MM.1S (cell line): Measurements from ENCODE around the gene ENTPD2.

Source experiments
- DNase-seq: peaks from one replicate; pipeline ENCODE4 v3.0.0-alpha.2; 2015
- H2AFZ ChIP-seq: fragments of 300-600 bp; sonication (generic); 2 replicates; pipeline ENCODE4 v1.6.0; 2016; ENCODE audit warnings: antibody characterized with exemption, low read length
- H3F3A ChIP-seq: fragments of 300-600 bp; sonication (generic); 2 replicates; pipeline ENCODE4 v1.6.1; 2016; ENCODE audit warnings: mild to moderate bottlenecking, antibody characterized with exemption, low read length, moderate library complexity, mixed read lengths; ENCODE audit not compliant: insufficient read depth
- H3K27ac ChIP-seq: fragments of 300-600 bp; sonication (generic); 2 replicates; pipeline ENCODE4 v1.5.1; 2016; ENCODE audit warnings: mild to moderate bottlenecking, low read length
- H3K27me3 ChIP-seq: fragments of 300-600 bp; sonication (generic); replicated peaks from 2 replicates; pipeline ENCODE4 v1.6.0; 2016; ENCODE audit warnings: low read length; ENCODE audit not compliant: insufficient read depth
- H3K36me3 ChIP-seq: fragments of 300-600 bp; sonication (generic); replicated peaks from 2 replicates; pipeline ENCODE4 v1.6.1; 2016; ENCODE audit warnings: mild to moderate bottlenecking, low read length, mixed read lengths; ENCODE audit not compliant: insufficient read depth
- H3K4me1 ChIP-seq: fragments of 300-600 bp; sonication (generic); 2 replicates; pipeline ENCODE4 v1.6.1; 2016; ENCODE audit warnings: low read length, mixed read lengths
- H3K4me2 ChIP-seq: fragments of 300-600 bp; sonication (generic); 2 replicates; pipeline ENCODE4 v1.6.0; 2016; ENCODE audit warnings: low read depth, low read length
- H3K4me3 ChIP-seq: fragments of 300-600 bp; sonication (generic); 2 replicates; pipeline ENCODE4 v1.5.1; 2016; ENCODE audit warnings: low read length, mixed read lengths
- H3K79me2 ChIP-seq: fragments of 300-600 bp; sonication (generic); 2 replicates; pipeline ENCODE4 v1.6.1; 2016; ENCODE audit warnings: mixed run types, low read length, mixed read lengths
- H3K9ac ChIP-seq: fragments of 300-600 bp; sonication (generic); 2 replicates; pipeline ENCODE4 v1.6.1; 2016; ENCODE audit warnings: low read length, mixed read lengths
- H3K9me2 ChIP-seq: fragments of 300-600 bp; sonication (generic); replicated peaks from 2 replicates; pipeline ENCODE4 v1.6.1; 2016; ENCODE audit warnings: mild to moderate bottlenecking, low read length, mixed read lengths; ENCODE audit not compliant: insufficient read depth
- H3K9me3 ChIP-seq: fragments of 300-600 bp; sonication (generic); replicated peaks from 2 replicates; pipeline ENCODE4 v1.6.1; 2016; ENCODE audit warnings: mild to moderate bottlenecking, low read length, mixed read lengths; ENCODE audit not compliant: insufficient read depth
- H4K20me1 ChIP-seq: fragments of 300-600 bp; sonication (generic); 2 replicates; pipeline ENCODE4 v1.6.1; 2016; ENCODE audit warnings: mild to moderate bottlenecking, low read length, moderate library complexity, mixed read lengths; ENCODE audit not compliant: insufficient read depth
- EZH2 ChIP-seq: fragments of 300-600 bp; sonication (generic); optimal IDR thresholded peaks from 2 replicates; pipeline ENCODE3; 2017; ENCODE audit warnings: low read depth, mild to moderate bottlenecking, antibody characterized with exemption, low read length, mixed read lengths
- EZH2phosphoT487 ChIP-seq: fragments of 300-600 bp; sonication (generic); IDR thresholded peaks from 2 replicates; pipeline ENCODE4 v1.6.1; 2018; ENCODE audit warnings: antibody characterized with exemption, low read length
- TF ChIP-seq, protein P1 (sequence below): fragments of 300-600 bp; sonication (generic); IDR thresholded peaks from 2 replicates; pipeline ENCODE4 v1.5.1; 2016; ENCODE audit warnings: antibody characterized with exemption, low read length, mixed read lengths

ENTPD2 gene

DNA sequence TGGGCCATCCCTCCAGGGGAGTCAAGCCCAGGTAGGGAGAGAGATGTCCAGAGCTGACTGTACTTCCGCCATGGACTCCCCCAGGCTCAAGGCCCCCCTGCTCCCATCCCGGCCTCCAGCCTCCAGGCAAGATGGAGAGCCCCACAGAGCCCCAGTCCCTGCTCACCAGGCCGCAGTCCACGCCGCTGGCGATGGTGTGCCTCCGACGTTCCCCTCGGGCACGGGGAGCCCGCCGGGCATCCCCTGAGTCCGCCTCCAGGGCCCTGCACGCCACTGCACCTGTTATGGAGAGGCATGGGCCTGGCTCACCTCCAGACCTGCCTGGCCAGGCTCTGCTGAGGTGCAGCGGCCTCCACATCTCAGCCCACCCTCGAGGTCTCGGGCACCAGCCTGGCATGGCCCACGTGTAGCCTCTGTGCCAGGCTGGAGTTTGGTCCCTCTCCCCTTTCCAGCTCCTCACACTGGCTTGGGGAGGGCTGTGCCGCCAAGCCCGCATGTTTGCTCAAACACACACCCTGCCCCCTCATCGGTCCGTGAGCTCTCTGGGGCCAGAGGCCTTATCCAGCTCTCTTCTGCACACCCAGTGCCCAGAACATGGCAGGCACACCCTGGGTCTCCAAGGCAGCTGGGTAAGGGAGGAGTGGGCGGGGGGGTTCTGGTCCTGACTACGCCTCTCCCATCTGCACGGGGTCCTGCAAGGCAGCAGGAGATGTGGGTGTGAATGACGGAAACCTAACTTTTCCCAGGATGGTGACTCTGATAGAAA lies 12.4 kb upstream of the ENTPD2 start:
- no peak for DNase-seq
- Histone ChIP-seq H3K9me3 (no peaks in the 10 kb centered on the region), H3K79me2 (peaks cover 29% of the 10 kb centered on the region), H3K4me2 (no peak overlapping the region), H3F3A (peaks cover 10% of the 10 kb centered on the region), H3K4me1 (peaks cover 23% of the 10 kb centered on the region), H3K9ac (no peak overlapping the region), H4K20me1 (0 out of 2 replicates have a peak, but pooled peaks cover 3% of the 10 kb centered on the region), H3K36me3 (no peaks in the 10 kb centered on the region), H3K27ac (no peak overlapping the region), H2AFZ (no peak overlapping the region), H3K27me3 (no peaks in the 10 kb centered on the region), H3K4me3 (no peak overlapping the region), H3K9me2 (no peaks in the 10 kb centered on the region)
- TF ChIP-seq, protein P1, sequence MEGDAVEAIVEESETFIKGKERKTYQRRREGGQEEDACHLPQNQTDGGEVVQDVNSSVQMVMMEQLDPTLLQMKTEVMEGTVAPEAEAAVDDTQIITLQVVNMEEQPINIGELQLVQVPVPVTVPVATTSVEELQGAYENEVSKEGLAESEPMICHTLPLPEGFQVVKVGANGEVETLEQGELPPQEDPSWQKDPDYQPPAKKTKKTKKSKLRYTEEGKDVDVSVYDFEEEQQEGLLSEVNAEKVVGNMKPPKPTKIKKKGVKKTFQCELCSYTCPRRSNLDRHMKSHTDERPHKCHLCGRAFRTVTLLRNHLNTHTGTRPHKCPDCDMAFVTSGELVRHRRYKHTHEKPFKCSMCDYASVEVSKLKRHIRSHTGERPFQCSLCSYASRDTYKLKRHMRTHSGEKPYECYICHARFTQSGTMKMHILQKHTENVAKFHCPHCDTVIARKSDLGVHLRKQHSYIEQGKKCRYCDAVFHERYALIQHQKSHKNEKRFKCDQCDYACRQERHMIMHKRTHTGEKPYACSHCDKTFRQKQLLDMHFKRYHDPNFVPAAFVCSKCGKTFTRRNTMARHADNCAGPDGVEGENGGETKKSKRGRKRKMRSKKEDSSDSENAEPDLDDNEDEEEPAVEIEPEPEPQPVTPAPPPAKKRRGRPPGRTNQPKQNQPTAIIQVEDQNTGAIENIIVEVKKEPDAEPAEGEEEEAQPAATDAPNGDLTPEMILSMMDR: no peak
- TF ChIP-seq EZH2phosphoT487: no peak
- TF ChIP-seq EZH2: no peak

DNA sequence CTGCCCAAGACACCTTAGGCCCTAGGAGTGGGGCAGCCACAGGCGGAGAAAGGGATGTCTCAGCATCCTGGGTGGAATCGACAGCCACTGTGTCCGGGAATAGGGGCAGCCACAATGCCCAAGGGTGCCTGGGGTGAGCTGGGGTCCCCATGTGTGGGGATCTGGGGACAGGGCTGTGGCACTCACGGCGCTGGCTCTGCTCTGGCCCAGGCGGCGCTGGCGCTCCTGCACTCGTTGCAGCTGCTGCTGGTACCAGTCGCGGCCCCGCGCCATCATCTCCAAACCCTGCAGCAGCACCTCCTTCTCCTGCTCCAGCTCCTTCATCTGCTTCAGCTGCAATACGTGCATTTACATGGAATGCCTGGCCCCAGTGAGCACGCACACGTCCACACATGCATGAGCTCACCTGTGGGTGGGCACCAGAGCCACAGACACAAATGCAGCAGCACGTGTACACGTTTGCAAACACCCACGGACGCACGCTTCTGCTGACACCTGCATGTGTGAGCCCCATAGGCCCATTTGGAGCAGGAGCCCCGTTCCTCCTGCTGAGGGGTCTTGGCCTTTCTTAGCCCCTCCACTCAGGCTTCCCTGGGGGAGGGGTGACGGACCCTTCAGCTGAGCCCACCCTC lies 11.6 kb upstream of the ENTPD2 start:
- Histone ChIP-seq H3K4me3 (no peak overlapping the region), H3K27ac (no peak overlapping the region), H3F3A (peaks cover 10% of the 10 kb centered on the region), H3K4me2 (no peak overlapping the region), H3K4me1 (peaks cover 16% of the 10 kb centered on the region), H3K36me3 (no peaks in the 10 kb centered on the region), H2AFZ (no peak overlapping the region), H3K9me2 (no peaks in the 10 kb centered on the region), H3K27me3 (0 out of 2 replicates have a peak, but pooled peaks cover 3% of the 10 kb centered on the region), H3K9ac (no peak overlapping the region), H4K20me1 (0 out of 2 replicates have a peak, but pooled peaks cover 3% of the 10 kb centered on the region), H3K9me3 (no peaks in the 10 kb centered on the region), H3K79me2 (peaks cover 29% of the 10 kb centered on the region)
- no peak for DNase-seq
- TF ChIP-seq, protein P1: no peak
- TF ChIP-seq EZH2 (no peak), EZH2phosphoT487 (no peak)

DNA sequence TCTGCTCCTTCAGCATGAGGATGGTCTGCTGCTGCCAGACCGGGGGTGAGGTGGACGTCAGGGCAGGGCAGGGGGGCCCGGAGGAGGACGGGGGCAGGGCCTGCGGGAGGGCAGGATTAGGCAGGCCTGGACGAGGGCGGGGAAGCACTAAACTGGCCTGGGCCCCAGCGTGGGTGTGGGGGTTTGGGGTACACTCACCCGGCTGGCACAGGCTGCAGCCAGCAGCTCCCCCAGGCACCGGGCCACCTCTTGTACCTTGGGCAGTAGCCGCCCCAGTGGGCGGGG lies 11.0 kb upstream of the ENTPD2 start:
- Histone ChIP-seq H3K27me3 (0 out of 2 replicates have a peak, but pooled peaks cover 8% of the 10 kb centered on the region), H3K9me3 (no peaks in the 10 kb centered on the region), H3K9me2 (no peaks in the 10 kb centered on the region), H3K4me1 (peaks cover 16% of the 10 kb centered on the region), H4K20me1 (0 out of 2 replicates have a peak, but pooled peaks cover 3% of the 10 kb centered on the region), H3F3A (peaks cover 10% of the 10 kb centered on the region), H3K27ac (no peak overlapping the region), H3K9ac (no peak overlapping the region), H3K36me3 (no peaks in the 10 kb centered on the region), H3K4me2 (no peak overlapping the region), H3K79me2 (peaks cover 29% of the 10 kb centered on the region), H3K4me3 (no peak overlapping the region), H2AFZ (no peak overlapping the region)
- TF ChIP-seq EZH2phosphoT487 (no peak), EZH2 (no peak)
- TF ChIP-seq, protein P1: no peak
- no peak for DNase-seq
